SK-N-SH treated with all-trans-retinoic acid at 6 μM for 48 hours (cell line): ENCODE measurements around the gene KIAA0513.

Source experiments
- ATAC-seq: fragments of 200-7000 bp; cut with Tn5 transposase; 3 replicates; pipeline ENCODE4 v1.9.1; 2020; ENCODE audit warnings: mild to moderate bottlenecking, moderate library complexity
- ARNTL ChIP-seq: fragments of 450-650 bp; formaldehyde crosslinking; IDR thresholded peaks from 2 replicates; pipeline ENCODE4 v1.5.0; 2020; ENCODE audit warnings: low read depth, mild to moderate bottlenecking, moderate library complexity, borderline replicate concordance
- BACH2 ChIP-seq: fragments of 250-450 bp; sonication (Bioruptor Pico); IDR thresholded peaks from 2 replicates; pipeline ENCODE4 v1.9.0; 2021; ENCODE audit warnings: mild to moderate bottlenecking, borderline replicate concordance
- CSDC2 ChIP-seq: fragments of 250-450 bp; sonication (Bioruptor Pico); IDR thresholded peaks from 2 replicates; pipeline ENCODE4 v1.5.0; 2020; ENCODE audit warnings: mild to moderate bottlenecking, moderate library complexity
- ESRRG ChIP-seq: fragments of 250-450 bp; sonication (Bioruptor Pico); IDR thresholded peaks from 2 replicates; pipeline ENCODE4 v1.6.1; 2021; ENCODE audit warnings: mild to moderate bottlenecking
- GLIS3 ChIP-seq: fragments of 250-450 bp; sonication (Bioruptor Pico); IDR thresholded peaks from 2 replicates; pipeline ENCODE4 v1.5.0; 2020; ENCODE audit warnings: mild to moderate bottlenecking, moderate library complexity
- ISL1 ChIP-seq: fragments of 250-450 bp; sonication (Bioruptor Pico); IDR thresholded peaks from 2 replicates; pipeline ENCODE4 v2.1.2; 2022; ENCODE audit warnings: mild to moderate bottlenecking, moderate library complexity
- OSR1 ChIP-seq: fragments of 250-450 bp; sonication (Bioruptor Pico); IDR thresholded peaks from 2 replicates; pipeline ENCODE4 v1.8.0; 2022; ENCODE audit warnings: moderate library complexity, mild to moderate bottlenecking, inconsistent platforms
- PPARA ChIP-seq: fragments of 250-450 bp; sonication (Bioruptor Pico); IDR thresholded peaks from 2 replicates; pipeline ENCODE4 v1.5.0; 2020; ENCODE audit warnings: mild to moderate bottlenecking, borderline replicate concordance
- RARB ChIP-seq: fragments of 250-450 bp; sonication (Bioruptor Pico); IDR thresholded peaks from 2 replicates; pipeline ENCODE4 v1.8.0; 2021; ENCODE audit warnings: mild to moderate bottlenecking, moderate library complexity
- SNAI2 ChIP-seq: fragments of 250-450 bp; sonication (Bioruptor Pico); IDR thresholded peaks from 2 replicates; pipeline ENCODE4 v1.5.0; 2020; ENCODE audit warnings: mild to moderate bottlenecking, moderate library complexity
- TCF4 ChIP-seq: fragments of 250-450 bp; sonication (Bioruptor Pico); IDR thresholded peaks from 2 replicates; pipeline ENCODE4 v1.8.0; 2021; ENCODE audit warnings: mild to moderate bottlenecking, moderate library complexity, borderline replicate concordance
- TOX ChIP-seq: fragments of 250-450 bp; sonication (Bioruptor Pico); IDR thresholded peaks from 2 replicates; pipeline ENCODE4 v1.8.0; 2021; ENCODE audit warnings: mild to moderate bottlenecking, moderate library complexity, borderline replicate concordance
- ZC3H10 ChIP-seq: fragments of 250-450 bp; sonication (Bioruptor Pico); IDR thresholded peaks from 2 replicates; pipeline ENCODE4 v1.5.1; 2021; ENCODE audit warnings: mild to moderate bottlenecking, moderate library complexity
- ZFP3 ChIP-seq: fragments of 250-450 bp; sonication (Bioruptor Pico); IDR thresholded peaks from 2 replicates; pipeline ENCODE4 v1.5.0; 2020; ENCODE audit warnings: mild to moderate bottlenecking, moderate library complexity
- ZNF565 ChIP-seq: fragments of 450-650 bp; formaldehyde crosslinking; conservative IDR thresholded peaks from 2 replicates; pipeline ENCODE4 v1.5.0; 2020; ENCODE audit warnings: low read depth, mild to moderate bottlenecking, moderate library complexity
- ZNF70 ChIP-seq: fragments of 450-650 bp; formaldehyde crosslinking; IDR thresholded peaks from 2 replicates; pipeline ENCODE4 v1.5.0; 2020; ENCODE audit warnings: mild to moderate bottlenecking, moderate library complexity
- ZNF8 ChIP-seq: fragments of 450-650 bp; formaldehyde crosslinking; IDR thresholded peaks from 2 replicates; pipeline ENCODE4 v1.5.0; 2020; ENCODE audit warnings: mild to moderate bottlenecking, moderate library complexity
- TF ChIP-seq, protein P1 (sequence below): fragments of 250-450 bp; sonication (Bioruptor Pico); IDR thresholded peaks from 2 replicates; pipeline ENCODE4 v1.5.1; 2021; ENCODE audit warnings: mild to moderate bottlenecking, moderate library complexity
- TF ChIP-seq, protein P2 (sequence below): fragments of 250-450 bp; sonication (Bioruptor Pico); IDR thresholded peaks from 2 replicates; pipeline ENCODE4 v1.5.0; 2020; ENCODE audit warnings: mild to moderate bottlenecking, moderate library complexity
- TF ChIP-seq, protein P3 (sequence below): fragments of 250-450 bp; sonication (Bioruptor Pico); IDR thresholded peaks from 2 replicates; pipeline ENCODE4 v1.5.1; 2020; ENCODE audit warnings: low read depth, mild to moderate bottlenecking, moderate library complexity
- TF ChIP-seq, protein P4 (sequence below): fragments of 250-450 bp; sonication (Bioruptor Pico); IDR thresholded peaks from 2 replicates; pipeline ENCODE4 v1.8.0; 2020; ENCODE audit warnings: mild to moderate bottlenecking, moderate library complexity, borderline replicate concordance

Gene KIAA0513

DNA sequence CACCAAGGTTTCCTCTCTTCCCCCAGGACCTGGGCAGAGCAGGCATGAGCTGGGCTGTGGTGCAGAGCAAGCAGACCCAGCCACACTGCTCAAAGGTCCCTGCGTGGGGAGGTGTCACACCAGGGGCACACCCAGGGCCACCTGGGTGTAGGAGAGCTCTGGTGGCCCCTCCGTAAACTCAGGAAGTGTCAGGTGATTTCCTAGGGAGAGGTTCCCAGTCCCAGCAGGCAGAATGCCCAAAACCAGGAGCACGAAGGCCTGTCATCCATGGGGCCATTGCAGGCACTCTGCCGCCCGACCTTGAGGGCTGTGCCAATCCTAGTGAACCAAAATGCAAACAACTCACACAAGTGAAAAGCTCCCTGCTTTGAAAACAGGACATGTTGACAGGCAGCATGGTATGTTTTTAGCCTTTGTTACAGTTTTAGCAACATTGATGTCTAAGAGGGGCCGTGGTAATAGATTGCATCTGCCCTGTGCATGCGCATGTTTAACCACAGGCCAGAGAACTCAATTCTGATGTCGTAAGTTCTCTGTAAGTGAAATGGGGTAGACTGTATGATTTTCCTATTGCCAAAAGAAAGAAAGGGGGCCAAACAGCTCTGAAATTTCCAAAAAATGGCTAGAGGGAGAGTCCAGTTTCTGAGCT lies 63.4 kb downstream of the KIAA0513 start:
- TF ChIP-seq PPARA (CRISPR knock-in tag): no peak
- TF ChIP-seq, protein P1, sequence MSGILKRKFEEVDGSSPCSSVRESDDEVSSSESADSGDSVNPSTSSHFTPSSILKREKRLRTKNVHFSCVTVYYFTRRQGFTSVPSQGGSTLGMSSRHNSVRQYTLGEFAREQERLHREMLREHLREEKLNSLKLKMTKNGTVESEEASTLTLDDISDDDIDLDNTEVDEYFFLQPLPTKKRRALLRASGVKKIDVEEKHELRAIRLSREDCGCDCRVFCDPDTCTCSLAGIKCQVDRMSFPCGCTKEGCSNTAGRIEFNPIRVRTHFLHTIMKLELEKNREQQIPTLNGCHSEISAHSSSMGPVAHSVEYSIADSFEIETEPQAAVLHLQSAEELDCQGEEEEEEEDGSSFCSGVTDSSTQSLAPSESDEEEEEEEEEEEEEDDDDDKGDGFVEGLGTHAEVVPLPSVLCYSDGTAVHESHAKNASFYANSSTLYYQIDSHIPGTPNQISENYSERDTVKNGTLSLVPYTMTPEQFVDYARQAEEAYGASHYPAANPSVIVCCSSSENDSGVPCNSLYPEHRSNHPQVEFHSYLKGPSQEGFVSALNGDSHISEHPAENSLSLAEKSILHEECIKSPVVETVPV (CRISPR knock-in tag): no peak
- ATAC-seq: no peak

DNA sequence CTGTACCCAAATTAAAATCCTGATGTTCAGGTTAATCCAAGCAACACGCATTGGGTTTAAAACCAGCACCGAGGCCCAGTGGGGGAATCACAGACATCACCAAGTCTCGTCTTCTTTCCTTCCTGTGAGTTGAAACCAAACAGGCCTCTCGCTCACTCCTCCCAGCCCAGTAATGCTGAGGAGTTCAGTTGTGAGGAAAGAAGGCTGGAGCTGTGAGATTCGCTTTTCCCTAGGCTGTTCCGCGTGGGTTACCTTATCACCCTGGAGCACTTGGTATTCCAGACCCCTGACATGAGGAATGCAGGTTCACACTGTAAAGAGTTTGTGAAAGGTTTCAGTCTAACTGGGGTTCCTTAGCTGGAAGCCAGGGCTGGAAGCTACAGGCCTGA lies 63.9 kb downstream of the KIAA0513 start:
- no peak for TF ChIP-seq ARNTL
- no peak for TF ChIP-seq TCF4
- TF ChIP-seq, protein P2, sequence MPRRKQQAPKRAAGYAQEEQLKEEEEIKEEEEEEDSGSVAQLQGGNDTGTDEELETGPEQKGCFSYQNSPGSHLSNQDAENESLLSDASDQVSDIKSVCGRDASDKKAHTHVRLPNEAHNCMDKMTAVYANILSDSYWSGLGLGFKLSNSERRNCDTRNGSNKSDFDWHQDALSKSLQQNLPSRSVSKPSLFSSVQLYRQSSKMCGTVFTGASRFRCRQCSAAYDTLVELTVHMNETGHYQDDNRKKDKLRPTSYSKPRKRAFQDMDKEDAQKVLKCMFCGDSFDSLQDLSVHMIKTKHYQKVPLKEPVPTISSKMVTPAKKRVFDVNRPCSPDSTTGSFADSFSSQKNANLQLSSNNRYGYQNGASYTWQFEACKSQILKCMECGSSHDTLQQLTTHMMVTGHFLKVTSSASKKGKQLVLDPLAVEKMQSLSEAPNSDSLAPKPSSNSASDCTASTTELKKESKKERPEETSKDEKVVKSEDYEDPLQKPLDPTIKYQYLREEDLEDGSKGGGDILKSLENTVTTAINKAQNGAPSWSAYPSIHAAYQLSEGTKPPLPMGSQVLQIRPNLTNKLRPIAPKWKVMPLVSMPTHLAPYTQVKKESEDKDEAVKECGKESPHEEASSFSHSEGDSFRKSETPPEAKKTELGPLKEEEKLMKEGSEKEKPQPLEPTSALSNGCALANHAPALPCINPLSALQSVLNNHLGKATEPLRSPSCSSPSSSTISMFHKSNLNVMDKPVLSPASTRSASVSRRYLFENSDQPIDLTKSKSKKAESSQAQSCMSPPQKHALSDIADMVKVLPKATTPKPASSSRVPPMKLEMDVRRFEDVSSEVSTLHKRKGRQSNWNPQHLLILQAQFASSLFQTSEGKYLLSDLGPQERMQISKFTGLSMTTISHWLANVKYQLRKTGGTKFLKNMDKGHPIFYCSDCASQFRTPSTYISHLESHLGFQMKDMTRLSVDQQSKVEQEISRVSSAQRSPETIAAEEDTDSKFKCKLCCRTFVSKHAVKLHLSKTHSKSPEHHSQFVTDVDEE (CRISPR knock-in tag): no peak
- no peak for TF ChIP-seq CSDC2 (CRISPR knock-in tag)
- TF ChIP-seq, protein P1 (CRISPR knock-in tag): no peak
- no peak for TF ChIP-seq ZNF70 (CRISPR knock-in tag)
- no peak for TF ChIP-seq RARB (CRISPR knock-in tag)
- TF ChIP-seq BACH2 (CRISPR knock-in tag): no peak
- no peak for TF ChIP-seq ZC3H10 (CRISPR knock-in tag)
- no peak for TF ChIP-seq TOX (CRISPR knock-in tag)
- no peak for TF ChIP-seq ISL1 (CRISPR knock-in tag)
- TF ChIP-seq ESRRG (CRISPR knock-in tag): no peak
- TF ChIP-seq GLIS3 (CRISPR knock-in tag): no peak
- no peak for TF ChIP-seq ZFP3
- no peak for TF ChIP-seq ZNF8 (CRISPR knock-in tag)
- no peak for TF ChIP-seq ZNF565
- ATAC-seq: no peak

DNA sequence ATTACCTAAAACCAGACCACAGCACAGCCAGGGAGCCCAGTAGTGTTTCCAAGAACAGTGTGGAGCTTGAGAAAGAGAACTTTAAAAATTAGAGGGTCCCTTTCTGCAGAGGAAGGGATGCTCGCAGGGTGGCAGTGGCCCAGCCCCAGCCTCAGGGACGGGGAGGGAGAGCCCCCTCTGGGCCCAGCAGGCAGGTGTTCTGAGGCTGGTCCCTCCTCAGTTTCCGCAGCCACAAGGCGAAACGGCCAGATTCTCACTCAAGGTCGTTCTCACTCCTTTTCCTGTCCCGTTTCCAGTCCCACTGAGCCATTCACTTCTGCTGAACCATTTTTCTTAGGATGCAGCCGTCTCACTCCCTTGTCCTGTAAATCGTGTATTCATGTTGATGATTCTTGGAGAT lies 64.7 kb downstream of the KIAA0513 start:
- ATAC-seq: no peak
- TF ChIP-seq ZC3H10 (CRISPR knock-in tag) (no peak), ZNF565 (no peak), ARNTL (no peak), ZNF70 (CRISPR knock-in tag) (no peak), BACH2 (CRISPR knock-in tag) (no peak), OSR1 (CRISPR knock-in tag) (no peak)
- TF ChIP-seq, protein P3, sequence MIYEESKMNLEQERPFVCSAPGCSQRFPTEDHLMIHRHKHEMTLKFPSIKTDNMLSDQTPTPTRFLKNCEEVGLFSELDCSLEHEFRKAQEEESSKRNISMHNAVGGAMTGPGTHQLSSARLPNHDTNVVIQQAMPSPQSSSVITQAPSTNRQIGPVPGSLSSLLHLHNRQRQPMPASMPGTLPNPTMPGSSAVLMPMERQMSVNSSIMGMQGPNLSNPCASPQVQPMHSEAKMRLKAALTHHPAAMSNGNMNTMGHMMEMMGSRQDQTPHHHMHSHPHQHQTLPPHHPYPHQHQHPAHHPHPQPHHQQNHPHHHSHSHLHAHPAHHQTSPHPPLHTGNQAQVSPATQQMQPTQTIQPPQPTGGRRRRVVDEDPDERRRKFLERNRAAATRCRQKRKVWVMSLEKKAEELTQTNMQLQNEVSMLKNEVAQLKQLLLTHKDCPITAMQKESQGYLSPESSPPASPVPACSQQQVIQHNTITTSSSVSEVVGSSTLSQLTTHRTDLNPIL (CRISPR knock-in tag): no peak

DNA sequence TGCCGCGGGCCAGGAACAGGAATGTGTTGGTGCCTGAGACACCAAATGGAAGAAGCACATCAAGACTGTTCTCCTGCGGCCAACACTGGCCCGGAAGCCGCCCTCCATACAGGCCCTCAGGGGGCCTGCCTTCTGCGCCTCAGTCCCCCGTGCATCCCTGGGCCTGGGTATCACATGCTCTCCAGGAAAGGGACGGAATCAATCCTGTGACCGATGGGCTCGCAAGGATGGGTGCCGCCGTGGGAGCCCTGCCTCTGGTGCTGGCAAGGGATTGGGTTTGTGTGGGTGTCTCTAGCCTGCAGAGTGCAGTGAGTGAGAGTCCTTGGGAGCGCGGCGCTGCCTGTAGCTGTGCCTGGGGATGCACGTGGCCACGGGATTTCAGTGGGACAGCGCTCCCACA lies 65.3 kb downstream of the KIAA0513 start:
- TF ChIP-seq, protein P4, sequence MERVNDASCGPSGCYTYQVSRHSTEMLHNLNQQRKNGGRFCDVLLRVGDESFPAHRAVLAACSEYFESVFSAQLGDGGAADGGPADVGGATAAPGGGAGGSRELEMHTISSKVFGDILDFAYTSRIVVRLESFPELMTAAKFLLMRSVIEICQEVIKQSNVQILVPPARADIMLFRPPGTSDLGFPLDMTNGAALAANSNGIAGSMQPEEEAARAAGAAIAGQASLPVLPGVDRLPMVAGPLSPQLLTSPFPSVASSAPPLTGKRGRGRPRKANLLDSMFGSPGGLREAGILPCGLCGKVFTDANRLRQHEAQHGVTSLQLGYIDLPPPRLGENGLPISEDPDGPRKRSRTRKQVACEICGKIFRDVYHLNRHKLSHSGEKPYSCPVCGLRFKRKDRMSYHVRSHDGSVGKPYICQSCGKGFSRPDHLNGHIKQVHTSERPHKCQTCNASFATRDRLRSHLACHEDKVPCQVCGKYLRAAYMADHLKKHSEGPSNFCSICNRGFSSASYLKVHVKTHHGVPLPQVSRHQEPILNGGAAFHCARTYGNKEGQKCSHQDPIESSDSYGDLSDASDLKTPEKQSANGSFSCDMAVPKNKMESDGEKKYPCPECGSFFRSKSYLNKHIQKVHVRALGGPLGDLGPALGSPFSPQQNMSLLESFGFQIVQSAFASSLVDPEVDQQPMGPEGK: no peak
- no peak for TF ChIP-seq CSDC2 (CRISPR knock-in tag)
- no peak for TF ChIP-seq ISL1 (CRISPR knock-in tag)
- TF ChIP-seq ZFP3: no peak
- TF ChIP-seq, protein P2 (CRISPR knock-in tag): no peak
- TF ChIP-seq, protein P3 (CRISPR knock-in tag): no peak
- no peak for TF ChIP-seq ZNF70 (CRISPR knock-in tag)
- TF ChIP-seq SNAI2 (CRISPR knock-in tag): no peak
- TF ChIP-seq PPARA (CRISPR knock-in tag): no peak
- no peak for TF ChIP-seq OSR1 (CRISPR knock-in tag)
- no peak for ATAC-seq
